Measurements from ENCODE around the gene PDGFC. TPM values are rescaled to one million over a fixed set of nuclear protein-coding genes. Genes with fewer than 3 reads are reported as not detected.
A peak's percentile ranks its signal among the peaks of the same experiment; 100 is the strongest.

The PDGFC gene
- total and polyA plus RNA-seq, 9 donors = 18.6 to 58.0 (median 36.2) TPM

DNA sequence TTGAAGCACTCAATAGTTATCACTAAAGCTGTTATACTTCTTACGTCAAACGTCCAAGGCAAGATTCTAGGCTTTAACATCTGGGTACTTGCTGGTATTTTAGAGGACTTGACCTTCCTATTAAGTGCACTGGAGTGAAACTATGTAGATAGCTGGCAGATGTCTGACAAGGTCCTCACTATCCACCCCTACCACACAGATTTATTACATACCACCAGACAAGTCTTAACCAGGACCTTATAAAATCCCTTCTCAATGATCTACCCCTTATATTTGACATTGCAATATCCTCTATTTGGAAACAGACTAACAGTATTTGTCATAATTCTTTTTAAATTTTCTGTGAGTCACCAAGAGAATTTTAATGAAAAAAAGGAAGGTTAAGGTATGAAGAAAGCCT lies 78.8 kb downstream of the PDGFC start:
- Histone ChIP-seq H3K4me1 (ENCODE audit: insufficient read depth) (peaks cover 4% of the 10 kb centered on the region), H3K36me3 (no peaks in the 10 kb centered on the region), H3K4me3 (no peak overlapping the region), H3K27ac (no peak overlapping the region), H3K27me3 (no peaks in the 10 kb centered on the region), H3K9me3 (no peaks in the 10 kb centered on the region)
- no peak for TF ChIP-seq POLR2A (IDR thresholded peaks at IDR 0.05)
- TF ChIP-seq EP300 (IDR thresholded peaks at IDR 0.05) = no peak
- TF ChIP-seq, protein P1, sequence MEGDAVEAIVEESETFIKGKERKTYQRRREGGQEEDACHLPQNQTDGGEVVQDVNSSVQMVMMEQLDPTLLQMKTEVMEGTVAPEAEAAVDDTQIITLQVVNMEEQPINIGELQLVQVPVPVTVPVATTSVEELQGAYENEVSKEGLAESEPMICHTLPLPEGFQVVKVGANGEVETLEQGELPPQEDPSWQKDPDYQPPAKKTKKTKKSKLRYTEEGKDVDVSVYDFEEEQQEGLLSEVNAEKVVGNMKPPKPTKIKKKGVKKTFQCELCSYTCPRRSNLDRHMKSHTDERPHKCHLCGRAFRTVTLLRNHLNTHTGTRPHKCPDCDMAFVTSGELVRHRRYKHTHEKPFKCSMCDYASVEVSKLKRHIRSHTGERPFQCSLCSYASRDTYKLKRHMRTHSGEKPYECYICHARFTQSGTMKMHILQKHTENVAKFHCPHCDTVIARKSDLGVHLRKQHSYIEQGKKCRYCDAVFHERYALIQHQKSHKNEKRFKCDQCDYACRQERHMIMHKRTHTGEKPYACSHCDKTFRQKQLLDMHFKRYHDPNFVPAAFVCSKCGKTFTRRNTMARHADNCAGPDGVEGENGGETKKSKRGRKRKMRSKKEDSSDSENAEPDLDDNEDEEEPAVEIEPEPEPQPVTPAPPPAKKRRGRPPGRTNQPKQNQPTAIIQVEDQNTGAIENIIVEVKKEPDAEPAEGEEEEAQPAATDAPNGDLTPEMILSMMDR (IDR thresholded peaks at IDR 0.05) = no peak
- no peak for DNase-seq
- 50 to 60% (median 60%) methylated on average over 2 of the region's 2 CpGs for WGBS, 3 donors
- intact Hi-C loops (cut with DNase I) = no loop called here

DNA sequence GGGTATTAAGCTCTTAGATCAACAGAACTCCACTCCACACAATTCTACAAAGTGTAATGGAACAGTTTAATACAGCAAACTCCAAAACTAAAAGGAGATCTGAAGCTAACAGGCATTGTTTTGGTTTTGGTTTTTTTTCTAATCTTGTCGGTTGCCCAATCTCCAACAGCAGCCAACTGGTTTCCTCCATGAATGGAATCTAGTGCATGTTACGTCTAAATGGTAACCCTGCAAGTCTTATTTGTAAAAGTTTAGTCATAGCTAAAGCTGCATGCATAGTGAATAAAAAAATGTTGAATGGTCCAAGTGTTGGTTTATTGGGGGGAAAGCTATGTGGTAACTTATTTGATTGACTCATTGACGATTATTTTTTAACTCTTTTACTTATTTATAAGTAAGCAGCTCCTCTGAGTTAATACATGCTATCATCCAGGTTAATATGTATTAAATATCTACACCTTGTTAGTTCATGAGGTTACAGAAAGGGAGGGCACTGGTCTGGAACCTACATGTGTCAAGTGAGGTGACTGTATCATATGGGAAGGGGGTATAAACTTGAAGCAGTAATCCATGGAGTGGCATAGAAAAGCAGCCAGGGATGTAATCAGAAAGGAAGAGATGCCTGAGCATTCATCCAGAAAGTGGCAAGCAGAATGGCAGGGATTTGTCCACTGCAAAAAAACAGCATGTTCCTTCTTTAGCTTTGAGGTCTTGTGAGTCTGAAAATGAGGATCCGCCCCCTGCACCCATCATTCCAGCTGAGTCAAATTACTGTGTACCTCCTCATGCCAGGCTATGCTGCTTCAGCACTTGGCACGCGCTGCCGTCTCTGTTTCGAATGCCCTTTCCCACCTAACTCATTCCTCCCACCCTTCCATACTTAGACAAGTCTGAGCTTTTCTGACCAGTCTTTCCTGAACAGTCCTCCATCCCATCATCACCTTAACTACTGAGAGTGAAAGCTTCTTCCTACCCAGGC lies 81.7 kb downstream of the PDGFC start:
- Histone ChIP-seq H3K36me3 (no peaks in the 10 kb centered on the region), H3K27ac (no peak overlapping the region), H3K9me3 (no peaks in the 10 kb centered on the region), H3K27me3 (no peaks in the 10 kb centered on the region), H3K4me1 (ENCODE audit: insufficient read depth) (peaks cover 4% of the 10 kb centered on the region), H3K4me3 (no peak overlapping the region)
- peak in 3 of 5 donors; percentile 20 to 36 (median 34) for DNase-seq
- TF ChIP-seq EP300 (IDR thresholded peaks at IDR 0.05) (no peak), POLR2A (IDR thresholded peaks at IDR 0.05) (no peak)
- TF ChIP-seq, protein P1 (IDR thresholded peaks at IDR 0.05) = no peak
- intact Hi-C loops (cut with DNase I) = no loop called here
- 73 to 77% (median 76%) methylated on average over 8 of the region's 8 CpGs for WGBS, 3 donors

DNA sequence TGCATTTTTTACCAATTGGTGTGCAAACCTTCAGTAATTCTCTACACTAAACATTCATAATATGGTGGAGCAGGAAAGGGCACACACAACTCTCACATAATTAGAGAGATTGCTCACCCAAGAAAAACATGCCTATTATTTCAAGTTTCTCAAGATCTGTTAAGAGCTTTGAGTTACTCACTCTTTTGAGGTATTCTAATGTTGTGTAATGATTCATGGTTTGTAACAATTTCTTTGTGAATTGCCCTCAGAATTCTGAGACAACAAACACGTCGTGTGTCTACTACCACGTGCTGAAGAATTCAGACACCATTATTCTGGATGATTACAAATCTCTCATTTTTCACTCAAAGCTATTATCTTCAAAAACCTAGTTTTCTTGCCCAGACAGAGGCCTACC lies 82.8 kb downstream of the PDGFC start:
- Histone ChIP-seq H3K27ac (no peak overlapping the region), H3K4me1 (ENCODE audit: insufficient read depth) (peaks cover 4% of the 10 kb centered on the region), H3K9me3 (no peaks in the 10 kb centered on the region), H3K36me3 (no peaks in the 10 kb centered on the region), H3K27me3 (no peaks in the 10 kb centered on the region), H3K4me3 (no peak overlapping the region)
- intact Hi-C loops (cut with DNase I) = no loop called here
- no peak for TF ChIP-seq POLR2A (IDR thresholded peaks at IDR 0.05)
- TF ChIP-seq, protein P1 (IDR thresholded peaks at IDR 0.05) = no peak
- no peak for DNase-seq
- 66 to 88% (median 86%) methylated on average over 3 of the region's 3 CpGs for WGBS, 3 donors

DNA sequence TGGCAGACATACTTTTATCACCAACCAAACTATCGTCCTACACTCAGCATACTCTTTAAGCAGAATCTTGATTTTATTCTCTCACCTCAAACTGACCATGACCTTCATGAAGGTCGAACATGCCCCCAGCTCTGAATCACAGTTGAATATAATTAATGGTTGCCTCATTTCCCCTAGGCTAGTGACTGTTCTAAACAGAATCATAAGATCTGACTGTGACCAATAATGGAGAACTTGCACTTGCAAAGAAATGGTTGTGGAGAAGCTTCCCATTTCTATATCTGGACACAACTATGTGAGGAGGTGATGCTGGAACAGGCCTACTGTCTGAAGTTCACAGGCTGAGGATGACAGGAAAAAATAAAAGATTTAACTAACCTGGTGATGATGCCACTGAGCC lies 85.1 kb downstream of the PDGFC start:
- no peak for TF ChIP-seq EP300 (IDR thresholded peaks at IDR 0.05)
- TF ChIP-seq POLR2A (IDR thresholded peaks at IDR 0.05) = no peak
- TF ChIP-seq, protein P1 (IDR thresholded peaks at IDR 0.05) = no peak
- no peaks in the 10 kb centered on the region for H3K36me3 ChIP-seq
- H3K4me3 ChIP-seq = no peak overlapping the region
- peaks cover 2% of the 10 kb centered on the region for H3K4me1 ChIP-seq (ENCODE audit: insufficient read depth)
- intact Hi-C loops (cut with DNase I) = no loop called here
- whole genome bisulfite sequencing, 3 donors = 91 to 95% (median 91%) methylated on average over 2 of the region's 2 CpGs
- H3K9me3 ChIP-seq = no peaks in the 10 kb centered on the region
- H3K27me3 ChIP-seq = no peaks in the 10 kb centered on the region
- DNase-seq = no peak
- H3K27ac ChIP-seq = no peak overlapping the region
